K562 (cell line): ENCODE data around the gene TTLL11. TPM values are rescaled to one million over a fixed set of nuclear protein-coding genes. Genes with fewer than 3 reads are reported as not detected.

ENCODE experiments used
- ATAC-seq: fragments of 200-7000 bp; cut with Tn5 transposase; 3 replicates; pipeline ENCODE4 v1.9.1; 2020; ENCODE audit warnings: moderate library complexity
- BruUV-seq: library from RNA; stranded (reverse); fragments of 400-500 nt; replicated peaks from 2 replicates; lab custom pipeline; 2021; lab: Mats Ljungman, UMichigan
- CTCF ChIA-PET: fragments of 300-600 bp; formaldehyde crosslinking; extraction: SDS; loops from one replicate; lab custom pipeline; 2021; ENCODE audit warnings: low intra/inter-chr PET ratio; lab: Yijun Ruan, JAX
- POLR2A ChIA-PET: fragments of 300-600, 350-650 bp; sonication (Branson Sonifier 250); formaldehyde crosslinking; extraction: SDS; loops from one replicate; lab custom pipeline; 2021; ENCODE audit warnings: antibody characterized with exemption, inconsistent platforms; lab: Yijun Ruan, JAX
- DNase-seq, 4 experiments: peaks; one replicate each; pipeline versions ENCODE4 v3.0.0 to v3.0.0-alpha.2; 2011 to 2018; ENCODE audit warnings: low spot score in 3 of 4, mixed read lengths in 3 of 4; ENCODE audit errors: extremely low read depth in 1 of 4
- FAIRE-seq: peaks from 2 replicates; lab custom pipeline; 2011; peaks lifted over from hg19 to GRCh38; lab: Jason Lieb, UNC
- H2AFZ ChIP-seq: 2 replicates; pipeline ENCODE4 v1.6.0; 2011; ENCODE audit warnings: low read depth, low read length, control low read depth, inconsistent platforms
- H3K27ac ChIP-seq: fragments of 200-600 bp; 3 replicates; pipeline ENCODE4 v1.8.0; 2011; ENCODE audit warnings: low read depth, mild to moderate bottlenecking, control low read depth, inconsistent platforms, low read length, moderate library complexity, mixed read lengths; ENCODE audit errors: extremely low read depth
- H3K27me3 ChIP-seq, 2 experiments: fragments of 300-600 bp in 1 of 2; 2 replicates in 1 of 2; 3 replicates in 1 of 2; pipeline versions ENCODE4 v1.6.0 to v1.8.0; 2011; ENCODE audit warnings: inconsistent platforms in 2 of 2, low read length in 2 of 2, mild to moderate bottlenecking in 1 of 2, mixed read lengths in 1 of 2, moderate library complexity in 1 of 2; ENCODE audit not compliant: control insufficient read depth in 2 of 2, insufficient read depth in 2 of 2
- H3K36me3 ChIP-seq: fragments of 300-600 bp; 3 replicates; pipeline ENCODE4 v1.8.0; 2011; ENCODE audit warnings: mild to moderate bottlenecking, low read length, inconsistent platforms; ENCODE audit not compliant: control insufficient read depth, insufficient read depth
- H3K4me1 ChIP-seq, 2 experiments: fragments of 200-600 bp in 1 of 2; replicated peaks in 1 of 2; 2 replicates in 1 of 2; 3 replicates in 1 of 2; pipeline versions ENCODE4 v1.5.1 to v1.8.0; 2011; ENCODE audit warnings: inconsistent platforms in 2 of 2, low read length in 2 of 2, mild to moderate bottlenecking in 1 of 2, mixed read lengths in 1 of 2, moderate library complexity in 1 of 2; ENCODE audit not compliant: control insufficient read depth in 2 of 2, insufficient read depth in 2 of 2
- H3K4me2 ChIP-seq: 2 replicates; pipeline ENCODE4 v1.6.1; 2011; ENCODE audit warnings: low read length, control low read depth, inconsistent platforms, mixed read lengths; ENCODE audit not compliant: insufficient read depth
- H3K4me3 ChIP-seq: fragments of 200-600 bp; sonication (generic), shearing (Covaris generic); 2 replicates; pipeline ENCODE4 v1.5.1; 2016; ENCODE audit warnings: control low read depth, inconsistent platforms
- H3K79me2 ChIP-seq: fragments of 200-600 bp; 3 replicates; pipeline ENCODE4 v1.8.0; 2011; ENCODE audit warnings: low read length, inconsistent platforms; ENCODE audit not compliant: control insufficient read depth, insufficient read depth
- H3K9ac ChIP-seq, 2 experiments: 2 replicates each; pipeline versions ENCODE4 v1.6.0 to v1.6.1; 2011; ENCODE audit warnings: low read depth in 2 of 2, low read length in 2 of 2, control low read depth in 1 of 2, inconsistent platforms in 1 of 2, mild to moderate bottlenecking in 1 of 2, mixed read lengths in 1 of 2; ENCODE audit not compliant: insufficient read depth in 1 of 2
- H3K9me1 ChIP-seq: one replicate; pipeline ENCODE4 v1.6.0; 2011; ENCODE audit warnings: inconsistent platforms, mild to moderate bottlenecking, low read length, moderate library complexity; ENCODE audit not compliant: control insufficient read depth, insufficient read depth
- H3K9me3 ChIP-seq: replicated peaks from 2 replicates; pipeline ENCODE4 v1.5.1; 2011; ENCODE audit warnings: low read depth, low read length, inconsistent platforms; ENCODE audit not compliant: control insufficient read depth, insufficient read depth
- H4K20me1 ChIP-seq: replicated peaks from 2 replicates; pipeline ENCODE4 v1.6.1; 2011; ENCODE audit warnings: low read length, inconsistent platforms, mixed read lengths; ENCODE audit not compliant: control insufficient read depth, insufficient read depth
- ARID2 ChIP-seq: fragments of 450-650 bp; IDR thresholded peaks from 2 replicates; pipeline ENCODE4 v1.6.1; 2017; ENCODE audit warnings: antibody characterized with exemption, mild to moderate bottlenecking
- ATF1 ChIP-seq, 2 experiments: fragments of 450-650 bp in 1 of 2; IDR thresholded peaks; 2 replicates each; pipeline ENCODE4 v1.6.1; 2016; ENCODE audit warnings: missing compliant biosample characterization in 1 of 2, missing genetic modification characterization in 1 of 2
- MAX ChIP-seq: sonication (generic); formaldehyde crosslinking; IDR thresholded peaks from 2 replicates; pipeline ENCODE4 v1.9.0; 2022; ENCODE audit warnings: mild to moderate bottlenecking, missing genetic modification reagents
- MCM3 ChIP-seq: fragments of 450-650 bp; IDR thresholded peaks from 2 replicates; pipeline ENCODE4 v1.6.1; 2016
- NFATC3 ChIP-seq: fragments of 450-650 bp; IDR thresholded peaks from 2 replicates; pipeline ENCODE4 v1.6.1; 2017; ENCODE audit warnings: mild to moderate bottlenecking
- NFXL1 ChIP-seq: fragments of 450-650 bp; formaldehyde crosslinking; IDR thresholded peaks from 2 replicates; pipeline ENCODE4 v1.4.0; 2021; ENCODE audit warnings: mild to moderate bottlenecking
- PTBP1 ChIP-seq: fragments of 200-400 bp; formaldehyde crosslinking; IDR thresholded peaks from 2 replicates; pipeline ENCODE4 v1.6.1; 2017; ENCODE audit warnings: low read depth, low read length
- SIN3B ChIP-seq: fragments of 450-650 bp; IDR thresholded peaks from 2 replicates; pipeline ENCODE4 v1.6.1; 2017; ENCODE audit warnings: low read depth, mild to moderate bottlenecking, moderate library complexity
- ZBTB5 ChIP-seq: fragments of 450-650 bp; IDR thresholded peaks from 2 replicates; pipeline ENCODE4 v1.6.1; 2017; ENCODE audit warnings: antibody characterized with exemption
- ZNF175 ChIP-seq: fragments of 200-800 bp; sonication (Bioruptor generic); IDR thresholded peaks from 2 replicates; pipeline ENCODE4 v1.6.1; 2016; ENCODE audit warnings: low read depth, mild to moderate bottlenecking, missing genetic modification characterization, missing compliant biosample characterization
- ZNF785 ChIP-seq: fragments of 250-450 bp; sonication (Bioruptor Pico); IDR thresholded peaks from 2 replicates; pipeline ENCODE4 v1.4.0; 2020; ENCODE audit warnings: mild to moderate bottlenecking
- WGBS: fragments of 100-300 bp; shearing (Covaris generic); methylation state at CpG from one replicate; pipeline ENCODE4 v1.1.6; 2016; ENCODE audit warnings: low coverage, mixed read lengths; ENCODE audit not compliant: insufficient coverage; ENCODE audit errors: missing lambda C conversion rate; 5-methylcytosine and 5-hydroxymethylcytosine counted together
- in situ Hi-C: fragments of 300-500 bp; cut with MboI; formaldehyde crosslinking; loops from 4 replicates; pipeline ENCODE4 v1.15.0; 2018; ENCODE audit warnings: inconsistent platforms, mixed read lengths
- intact Hi-C: fragments of 100-400 bp; cut with micrococcal nuclease; formaldehyde crosslinking; loops from 2 replicates; pipeline ENCODE4 v1.14.2; 2022
- polyA plus RNA-seq, 8 experiments: library from polyadenylated mRNA; depleted of rRNA in 4 of 8; stranded (reverse) in 5 of 8; unstranded in 3 of 8; fragments of >200 nt; fragmentation: Nextera tagmentation in 2 of 8; fragmentation: Illumina TruSeq in 1 of 8; extraction: Ambion mirVana in 2 of 8; extraction: Trizol in 1 of 8; gene quantifications; 2 replicates each; pipeline versions ENCODE4 v1.2.1 to v1.2.3, GENCODE V29; 2011 to 2014; ENCODE audit warnings: inconsistent platforms in 1 of 8, missing spikeins in 1 of 8
- total RNA-seq, 7 experiments: library from RNA; depleted of rRNA in 6 of 7; stranded (reverse); fragments of >200 nt in 6 of 7; fragmentation: Illumina TruSeq in 2 of 7; extraction: Trizol in 2 of 7; gene quantifications; 2 replicates each; pipeline versions ENCODE4 v1.2.1 to v1.2.3, GENCODE V29; 2011 to 2021; ENCODE audit warnings: low replicate concordance in 1 of 7
- TF ChIP-seq, protein P1 (sequence below), 3 experiments: IDR thresholded peaks in 2 of 3; conservative IDR thresholded peaks in 1 of 3; 2 replicates each; pipeline ENCODE4 v1.5.1; 2011 to 2012; ENCODE audit warnings: low read length in 3 of 3, mild to moderate bottlenecking in 3 of 3, control low read depth in 2 of 3, improper control_type of control experiment in 1 of 3, inconsistent platforms in 1 of 3, low read depth in 1 of 3, mixed read lengths in 1 of 3, moderate library complexity in 1 of 3; ENCODE audit not compliant: insufficient read depth in 2 of 3
- TF ChIP-seq, protein P2 (sequence below): fragments of 450-650 bp; formaldehyde crosslinking; IDR thresholded peaks from 2 replicates; pipeline ENCODE4 v1.4.0; 2020; ENCODE audit warnings: mild to moderate bottlenecking, moderate library complexity
- TF ChIP-seq, protein P3 (sequence below), 2 experiments: fragments of 450-650 bp in 1 of 2; sonication (generic) in 1 of 2; formaldehyde crosslinking in 1 of 2; IDR thresholded peaks in 1 of 2; conservative IDR thresholded peaks in 1 of 2; 2 replicates each; pipeline versions ENCODE4 v1.6.1 to v1.8.1; 2016 to 2023; ENCODE audit warnings: mild to moderate bottlenecking in 2 of 2, moderate library complexity in 2 of 2, inconsistent platforms in 1 of 2, missing genetic modification reagents in 1 of 2

The TTLL11 gene
- total and polyA plus RNA-seq, 9 of the 15 experiments (the other 6 are each of a cell fraction or from before 2014, with no cell fraction given) = 0.83 to 4.4 (median 2.7) TPM

GRCh38 chr9:122134822-122135528 is 41.9 kb upstream of the TTLL11 start:
- POLR2A ChIA-PET = interaction anchor here (0.6 to 0.7 kb wide), 2 partner anchors 64 to 236 kb away, joined by 3 read pairs; partner anchors contain the start of gene PTGS1
- no peak overlapping the region for H3K27ac ChIP-seq
- no peak overlapping the region for H2AFZ ChIP-seq
- H3K9ac ChIP-seq = no peak overlapping the region
- H3K36me3 ChIP-seq = no peaks in the 10 kb centered on the region
- peak; percentile 49 for FAIRE-seq
- intact Hi-C loops = no loop called here
- CTCF ChIA-PET = no interaction called here
- H3K4me2 ChIP-seq = no peak overlapping the region; the same call in 1 of the 2 replicates
- 17% methylated on average over 12 of the region's 12 CpGs for WGBS
- H3K4me1 ChIP-seq = peaks cover 0 to 9% of the 10 kb centered on the region in 2 experiments; a peak in 1 of 5 replicates
- 0 out of 2 replicates have a peak, but pooled peaks cover 6% of the 10 kb centered on the region for H4K20me1 ChIP-seq
- H3K27me3 ChIP-seq = peaks cover 2 to 18% of the 10 kb centered on the region in 2 experiments; a peak in 3 of 5 replicates
- peak in 3 of 4 experiments; percentile 30 to 42 (median 36) for DNase-seq
- no peak overlapping the region for H3K4me3 ChIP-seq
- ATAC-seq = peak; percentile 64
- H3K9me1 ChIP-seq = no peaks in the 10 kb centered on the region
- in situ Hi-C loops = no loop called here
- H3K79me2 ChIP-seq = no peaks in the 10 kb centered on the region
- BruUV-seq = no TSS peak
- no peaks in the 10 kb centered on the region for H3K9me3 ChIP-seq
- TF ChIP-seq ZBTB5 (no peak), ZNF175 (CRISPR knock-in tag) (no peak), ZNF785 (no peak), NFXL1 (no peak), PTBP1 (no peak), ARID2 (no peak), NFATC3 (no peak), MAX (CRISPR knock-in tag) (no peak), SIN3B (no peak), MCM3 (no peak), ATF1 (CRISPR knock-in tag; IDR thresholded peaks at IDR 0.05) (no peak; the same call in 1 of the 2 replicates), ATF1 (tag; IDR thresholded peaks at IDR 0.05) (peak; percentile 78)
- TF ChIP-seq, protein P1, sequence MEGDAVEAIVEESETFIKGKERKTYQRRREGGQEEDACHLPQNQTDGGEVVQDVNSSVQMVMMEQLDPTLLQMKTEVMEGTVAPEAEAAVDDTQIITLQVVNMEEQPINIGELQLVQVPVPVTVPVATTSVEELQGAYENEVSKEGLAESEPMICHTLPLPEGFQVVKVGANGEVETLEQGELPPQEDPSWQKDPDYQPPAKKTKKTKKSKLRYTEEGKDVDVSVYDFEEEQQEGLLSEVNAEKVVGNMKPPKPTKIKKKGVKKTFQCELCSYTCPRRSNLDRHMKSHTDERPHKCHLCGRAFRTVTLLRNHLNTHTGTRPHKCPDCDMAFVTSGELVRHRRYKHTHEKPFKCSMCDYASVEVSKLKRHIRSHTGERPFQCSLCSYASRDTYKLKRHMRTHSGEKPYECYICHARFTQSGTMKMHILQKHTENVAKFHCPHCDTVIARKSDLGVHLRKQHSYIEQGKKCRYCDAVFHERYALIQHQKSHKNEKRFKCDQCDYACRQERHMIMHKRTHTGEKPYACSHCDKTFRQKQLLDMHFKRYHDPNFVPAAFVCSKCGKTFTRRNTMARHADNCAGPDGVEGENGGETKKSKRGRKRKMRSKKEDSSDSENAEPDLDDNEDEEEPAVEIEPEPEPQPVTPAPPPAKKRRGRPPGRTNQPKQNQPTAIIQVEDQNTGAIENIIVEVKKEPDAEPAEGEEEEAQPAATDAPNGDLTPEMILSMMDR (IDR thresholded peaks at IDR 0.05 in 2 of 3, conservative IDR thresholded peaks at IDR 0.05 in 1 of 3; ENCODE audit: insufficient read depth in 2 of 3, low read depth in 1 of 3, low read length in 3 of 3) = peak in 2 of 3 experiments; percentile 17 to 19; a peak in 3 of 6 replicates
- TF ChIP-seq, protein P2, sequence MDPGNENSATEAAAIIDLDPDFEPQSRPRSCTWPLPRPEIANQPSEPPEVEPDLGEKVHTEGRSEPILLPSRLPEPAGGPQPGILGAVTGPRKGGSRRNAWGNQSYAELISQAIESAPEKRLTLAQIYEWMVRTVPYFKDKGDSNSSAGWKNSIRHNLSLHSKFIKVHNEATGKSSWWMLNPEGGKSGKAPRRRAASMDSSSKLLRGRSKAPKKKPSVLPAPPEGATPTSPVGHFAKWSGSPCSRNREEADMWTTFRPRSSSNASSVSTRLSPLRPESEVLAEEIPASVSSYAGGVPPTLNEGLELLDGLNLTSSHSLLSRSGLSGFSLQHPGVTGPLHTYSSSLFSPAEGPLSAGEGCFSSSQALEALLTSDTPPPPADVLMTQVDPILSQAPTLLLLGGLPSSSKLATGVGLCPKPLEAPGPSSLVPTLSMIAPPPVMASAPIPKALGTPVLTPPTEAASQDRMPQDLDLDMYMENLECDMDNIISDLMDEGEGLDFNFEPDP = no peak
- TF ChIP-seq, protein P3, sequence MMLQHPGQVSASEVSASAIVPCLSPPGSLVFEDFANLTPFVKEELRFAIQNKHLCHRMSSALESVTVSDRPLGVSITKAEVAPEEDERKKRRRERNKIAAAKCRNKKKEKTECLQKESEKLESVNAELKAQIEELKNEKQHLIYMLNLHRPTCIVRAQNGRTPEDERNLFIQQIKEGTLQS (IDR thresholded peaks at IDR 0.05) = peak; percentile 61
- TF ChIP-seq, protein P3 (CRISPR knock-in tag; conservative IDR thresholded peaks at IDR 0.05) = no peak
